GF-D8 (cell line): Measurements from ENCODE around the gene PIP4K2C.
"Not testable (repeated sequence)": the region's sequence is repeated elsewhere in the genome, so short reads cannot be mapped to it uniquely, and the experiment has no call there.

Experiments used
- DNase-seq: peaks from one replicate; lab custom pipeline; 2025; lab: John Stamatoyannopoulos, UW

PIP4K2C gene

GRCh38 chr12:57585156-57585555 is 5.8 kb upstream of the PIP4K2C start:
- no peak for DNase-seq

GRCh38 chr12:57586128-57586527 is 4.9 kb upstream of the PIP4K2C start:
- no peak for DNase-seq

DNA sequence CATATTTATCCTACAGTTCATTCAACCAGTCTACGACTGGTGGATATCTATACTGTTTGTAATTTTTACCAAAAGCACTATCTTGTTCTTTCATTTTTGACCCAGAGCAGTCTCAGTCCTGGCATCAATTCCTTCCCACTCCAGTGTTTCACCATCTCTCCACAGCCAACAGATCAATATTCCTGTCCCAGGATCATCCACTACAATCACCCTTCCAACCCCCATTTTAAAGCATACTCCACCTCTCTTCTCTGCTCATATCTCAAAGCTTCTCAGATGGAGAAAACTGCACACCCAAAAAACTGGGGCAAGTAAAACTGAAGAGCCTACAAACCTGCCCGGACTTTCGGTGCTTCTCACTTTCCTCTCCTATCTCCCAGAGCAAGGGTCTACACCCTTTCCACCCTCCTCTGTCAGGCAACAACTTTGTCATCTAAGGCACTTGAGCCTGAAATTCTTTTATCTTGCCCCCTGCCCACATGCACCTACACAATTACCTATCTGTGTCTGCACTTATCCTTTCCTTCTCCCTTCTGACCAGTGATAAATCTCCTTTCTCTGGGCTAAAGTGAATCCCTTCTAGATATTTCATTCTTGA is 4.1 kb upstream of the PIP4K2C start:
- no peak for DNase-seq

GRCh38 chr12:57588951-57589610 is 1.9 kb upstream of the PIP4K2C start:
- not testable (repeated sequence) for DNase-seq

DNA sequence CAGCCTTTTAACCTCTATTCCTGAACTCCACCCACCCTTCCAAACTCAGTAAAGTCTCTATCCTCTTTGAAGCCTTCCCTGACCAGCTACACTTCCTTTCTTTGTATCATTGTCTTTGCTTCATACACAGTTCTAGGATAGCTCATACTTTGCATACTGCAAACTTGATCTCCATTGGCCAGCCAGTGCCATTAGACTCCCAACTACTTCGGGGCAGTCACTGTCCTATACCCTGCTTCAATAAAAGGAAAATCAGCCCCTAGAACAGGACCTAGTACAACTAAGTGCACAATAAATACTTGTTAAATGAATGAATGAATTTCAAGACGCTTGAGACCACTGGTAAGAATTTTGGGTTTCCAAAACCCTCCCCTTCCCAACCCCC is 521 bp upstream of the PIP4K2C start:
- no peak for DNase-seq

DNA sequence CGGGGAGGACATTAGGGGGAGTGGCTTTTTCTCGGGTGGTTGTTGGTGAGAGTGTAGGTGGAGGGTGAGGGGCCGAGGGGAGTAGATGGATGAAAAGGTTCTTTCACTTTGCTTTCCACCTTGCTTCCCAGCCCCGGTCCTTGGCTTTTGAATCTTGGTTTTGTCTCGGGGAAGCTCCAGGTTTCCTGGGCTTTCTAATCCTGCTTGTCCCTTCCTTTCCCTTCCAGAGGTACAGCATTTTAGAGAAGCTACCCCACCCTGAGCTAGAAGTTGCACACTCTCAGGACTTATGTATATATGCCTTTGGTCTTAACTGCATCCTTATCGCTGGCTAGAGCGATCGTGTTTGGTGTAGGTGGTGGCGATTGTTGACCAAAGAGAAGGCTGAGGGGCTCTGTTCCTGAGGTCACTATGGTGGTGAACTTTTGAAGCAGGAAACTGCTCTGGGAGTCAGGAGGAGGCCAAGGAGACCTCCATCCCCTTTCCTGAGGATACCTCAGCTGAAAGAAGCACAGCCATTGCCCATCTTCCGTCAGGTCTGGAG is 862 bp downstream of the PIP4K2C start:
- DNase-seq = no peak

- DNase-seq = no peak
Measured at GRCh38 chr12:57592551-57593165, 1.7 kb downstream of the PIP4K2C start.

DNA sequence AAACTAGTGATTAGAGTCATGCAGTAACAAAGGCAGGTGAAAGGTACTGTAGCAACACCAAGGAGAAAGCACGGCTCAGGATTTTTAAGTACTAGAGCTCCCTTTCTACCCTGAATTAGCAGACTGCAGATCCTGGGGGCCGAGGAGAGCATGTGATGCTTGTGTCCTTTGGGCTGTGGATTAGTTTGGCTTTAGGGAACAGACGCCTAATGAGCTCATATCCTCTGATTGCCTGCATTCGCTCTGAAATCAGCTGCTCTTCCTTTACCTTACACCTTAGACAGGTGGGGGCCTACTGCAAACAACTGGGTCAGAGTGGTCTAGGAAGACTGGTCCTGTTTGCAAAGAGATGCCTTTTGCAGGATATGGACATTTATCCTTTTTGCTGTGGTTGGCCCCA is 2.2 kb downstream of the PIP4K2C start:
- DNase-seq = no peak

DNA sequence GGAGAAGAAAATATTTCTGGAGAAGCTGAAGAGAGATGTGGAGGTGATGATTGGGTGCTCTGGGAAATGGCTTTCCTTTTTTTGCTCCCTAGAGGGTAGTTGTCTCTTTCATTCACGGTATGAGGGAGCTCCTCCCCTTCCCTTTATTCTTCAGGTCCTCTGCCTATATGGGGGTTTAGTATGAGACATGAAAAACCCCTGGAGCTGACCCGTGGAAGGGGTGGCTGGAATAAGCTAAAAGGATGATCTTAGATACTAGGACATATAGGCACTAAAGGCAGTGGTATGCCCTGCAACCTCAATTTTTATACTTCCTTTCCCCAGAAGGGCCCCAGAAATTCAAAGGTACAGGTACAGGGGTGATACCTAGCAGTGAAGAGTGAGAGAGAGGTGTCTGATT is 9.4 kb downstream of the PIP4K2C start:
- DNase-seq = no peak

GRCh38 chr12:57602544-57602943 is 11.6 kb downstream of the PIP4K2C start:
- DNase-seq = no peak

- DNase-seq = no peak
Measured at GRCh38 chr12:57603324-57603723, 12.3 kb downstream of the PIP4K2C start.

GRCh38 chr12:57603815-57604453 is 12.9 kb downstream of the PIP4K2C start:
- DNase-seq = no peak

DNA sequence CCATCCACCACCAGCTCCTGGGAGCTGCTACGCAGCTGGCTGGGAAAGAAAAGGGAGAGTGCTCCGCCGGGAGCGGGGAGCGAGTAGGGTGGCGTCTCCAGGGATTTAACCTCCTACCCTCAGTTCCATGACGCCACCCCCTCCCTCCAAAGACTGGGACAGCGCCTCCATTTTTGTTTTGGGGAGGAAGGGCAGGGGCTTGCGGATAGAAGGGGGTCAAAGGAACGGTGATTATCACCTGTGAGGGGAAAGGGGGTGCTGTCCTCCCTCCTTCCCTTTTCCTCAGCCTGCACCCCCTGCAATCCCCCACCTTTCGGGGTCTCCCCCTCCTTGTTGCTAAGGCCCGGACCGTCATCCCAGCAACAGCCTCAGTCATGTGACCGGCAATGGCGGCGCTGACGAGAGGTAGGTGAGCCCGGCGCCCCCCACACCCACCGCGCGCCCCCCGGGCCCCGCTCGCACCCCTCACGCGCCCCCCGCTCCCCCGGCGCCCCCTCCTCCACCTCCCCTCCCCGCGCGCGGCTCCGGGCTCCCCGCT is 13.5 kb downstream of the PIP4K2C start, which contains the start of gene DTX3:
DTX3 (plus strand) TSS at position 371 of the 538 bp plus-strand sequence. CDS start 1,694 bp downstream, outside the sequence.
- DNase-seq = no peak

DNA sequence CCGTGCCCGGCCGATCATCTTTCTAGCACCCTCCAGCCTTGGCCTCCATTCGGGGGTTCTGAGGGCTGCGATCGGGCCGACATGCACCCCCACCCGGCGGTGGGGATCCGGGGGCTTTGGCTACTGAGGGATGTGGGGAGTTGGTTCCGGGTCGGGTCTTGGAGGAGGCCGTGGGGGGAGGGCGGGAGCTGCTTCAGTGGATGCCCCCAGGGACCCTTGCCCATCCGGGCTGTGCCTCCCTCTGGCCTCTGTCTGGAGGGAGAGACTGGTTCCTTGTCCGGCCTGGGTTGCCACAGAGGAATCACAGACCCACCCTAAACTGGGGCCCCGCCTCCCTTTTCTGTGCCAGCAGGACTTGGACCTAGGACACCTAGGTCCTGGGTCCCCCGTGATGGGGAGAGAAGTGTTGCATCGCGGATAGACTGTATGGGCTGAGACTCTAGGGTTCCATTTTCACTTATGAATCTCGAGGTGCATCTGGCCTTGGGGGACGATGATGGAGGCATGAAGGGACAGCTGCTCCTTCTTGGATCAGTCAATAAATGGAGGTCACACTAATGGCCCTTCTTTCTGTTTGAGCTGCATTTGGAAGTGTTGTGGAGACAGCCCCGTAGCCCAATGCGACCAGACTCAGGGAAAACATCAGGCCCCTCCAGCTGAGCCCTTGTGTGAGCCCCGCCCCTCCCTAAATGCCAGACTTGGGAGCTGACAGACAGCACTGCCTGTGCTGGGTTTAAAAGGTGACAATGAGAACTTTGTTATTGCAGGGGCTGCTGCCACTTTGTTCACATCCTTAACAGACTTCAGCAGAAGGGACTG is 14.2 kb downstream of the PIP4K2C start:
- no peak for DNase-seq

DNA sequence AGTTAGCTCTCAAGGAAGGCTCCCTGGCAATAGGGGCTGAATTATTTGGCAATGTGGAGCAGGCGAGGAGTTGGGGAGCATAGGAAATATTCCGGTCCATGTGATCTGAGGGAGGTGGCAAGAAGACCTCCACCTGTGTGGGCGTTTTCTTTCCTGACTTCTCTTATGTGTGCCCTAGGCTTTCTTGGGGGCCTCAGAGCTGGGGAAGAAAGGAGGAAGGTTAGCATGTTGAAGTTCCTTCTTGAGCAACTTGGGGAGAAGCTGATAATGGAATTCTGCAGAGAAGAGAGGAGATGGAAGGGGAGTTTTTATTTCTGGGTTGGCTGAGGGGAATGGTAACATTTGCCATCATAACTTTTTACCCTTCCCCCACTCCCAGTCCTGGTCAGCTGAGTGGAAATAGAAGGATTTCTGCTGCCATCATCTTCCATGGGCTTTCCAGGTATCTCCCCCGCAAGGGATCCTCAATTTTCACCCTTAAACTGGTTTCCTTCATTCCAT is 14.9 kb downstream of the PIP4K2C start:
- no peak for DNase-seq

DNA sequence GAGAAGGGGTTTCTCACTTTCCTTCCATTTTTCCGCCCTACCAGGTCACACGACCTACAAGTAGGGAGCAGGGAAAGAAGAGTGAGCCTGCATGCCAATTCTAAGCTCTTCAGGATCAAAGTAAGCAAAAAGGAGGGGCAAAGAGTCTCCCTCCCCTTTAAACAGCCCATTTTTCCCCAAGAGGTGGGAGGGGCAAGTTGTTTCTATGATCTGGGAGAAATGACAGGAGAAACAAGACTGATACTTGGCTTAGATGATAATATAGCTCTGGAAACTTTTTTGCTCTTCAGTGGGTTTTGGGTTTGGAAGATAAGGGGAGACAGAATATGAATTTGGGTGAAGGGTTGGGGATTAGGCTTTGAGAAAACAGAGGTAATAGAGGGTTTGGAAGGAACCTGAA is 15.4 kb downstream of the PIP4K2C start:
- DNase-seq = no peak

DNA sequence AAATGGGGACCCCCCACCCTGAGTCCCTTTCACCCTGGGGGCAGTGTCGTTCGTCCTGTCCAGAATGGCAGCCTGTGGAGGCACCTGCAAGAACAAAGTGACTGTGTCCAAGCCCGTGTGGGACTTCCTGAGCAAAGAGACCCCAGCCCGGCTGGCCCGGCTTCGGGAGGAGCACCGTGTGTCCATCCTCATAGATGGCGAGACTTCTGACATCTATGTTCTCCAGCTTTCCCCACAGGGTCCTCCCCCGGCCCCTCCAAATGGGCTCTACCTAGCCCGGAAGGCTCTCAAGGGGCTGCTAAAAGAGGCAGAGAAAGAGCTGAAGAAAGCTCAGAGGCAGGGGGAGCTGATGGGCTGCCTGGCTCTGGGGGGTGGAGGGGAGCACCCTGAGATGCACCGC is 15.8 kb downstream of the PIP4K2C start:
- DNase-seq = no peak

DNA sequence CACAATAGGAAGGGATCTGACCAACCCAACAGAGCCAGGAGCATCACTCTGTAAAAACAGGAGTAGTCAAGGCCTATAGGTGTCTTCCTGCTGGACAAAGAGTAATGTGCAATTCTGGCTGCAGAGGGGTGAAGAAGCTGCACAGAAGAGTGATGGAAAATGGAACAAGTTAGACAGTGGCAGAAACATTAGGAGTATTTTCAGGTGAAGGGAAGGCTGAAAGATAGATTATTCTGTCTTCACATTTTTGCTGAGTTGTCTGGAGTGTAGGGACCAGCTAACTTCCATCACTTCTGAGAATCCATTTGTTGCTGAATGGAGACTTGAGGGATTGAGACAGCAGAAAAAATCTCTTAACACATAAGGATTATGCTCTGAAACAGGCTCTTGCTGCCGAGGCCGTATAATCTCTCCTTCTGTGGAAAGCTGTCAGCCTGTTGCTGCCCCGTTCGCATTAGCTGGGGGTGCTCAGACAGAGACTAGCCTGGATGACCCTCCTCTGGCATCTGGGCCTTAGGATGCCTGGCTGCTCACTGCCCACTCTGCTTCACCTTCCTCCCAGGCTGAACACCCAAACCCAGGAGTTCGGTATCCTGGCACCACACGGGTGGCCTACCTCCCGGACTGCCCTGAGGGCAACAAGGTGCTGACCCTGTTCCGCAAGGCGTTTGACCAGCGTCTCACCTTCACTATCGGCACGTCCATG is 17.1 kb downstream of the PIP4K2C start:
- no peak for DNase-seq

GRCh38 chr12:57609101-57609780 is 18.2 kb downstream of the PIP4K2C start:
- DNase-seq = no peak
